Measurements from ENCODE around the gene CWC15.

DNA sequence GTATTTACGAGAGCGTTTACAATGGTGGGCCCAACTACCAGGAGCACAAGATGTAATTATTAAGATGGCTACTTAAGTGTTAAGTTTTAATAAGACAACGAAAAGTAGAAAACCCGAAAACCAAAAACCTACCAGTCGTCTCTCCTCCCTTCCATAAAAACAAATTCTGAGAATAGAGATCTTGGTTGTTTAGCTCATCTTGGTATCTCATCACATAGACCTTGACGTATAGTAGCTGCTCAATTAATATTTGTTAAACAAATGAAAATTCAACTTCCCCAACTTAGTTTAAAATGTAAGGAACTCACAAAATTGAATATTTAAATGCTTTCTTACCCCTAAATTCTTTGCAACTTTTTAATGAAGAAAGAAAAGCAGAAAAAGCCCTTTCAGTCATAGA, 822 bp upstream of the CWC15 start:
- TF ChIP-seq, protein P1, sequence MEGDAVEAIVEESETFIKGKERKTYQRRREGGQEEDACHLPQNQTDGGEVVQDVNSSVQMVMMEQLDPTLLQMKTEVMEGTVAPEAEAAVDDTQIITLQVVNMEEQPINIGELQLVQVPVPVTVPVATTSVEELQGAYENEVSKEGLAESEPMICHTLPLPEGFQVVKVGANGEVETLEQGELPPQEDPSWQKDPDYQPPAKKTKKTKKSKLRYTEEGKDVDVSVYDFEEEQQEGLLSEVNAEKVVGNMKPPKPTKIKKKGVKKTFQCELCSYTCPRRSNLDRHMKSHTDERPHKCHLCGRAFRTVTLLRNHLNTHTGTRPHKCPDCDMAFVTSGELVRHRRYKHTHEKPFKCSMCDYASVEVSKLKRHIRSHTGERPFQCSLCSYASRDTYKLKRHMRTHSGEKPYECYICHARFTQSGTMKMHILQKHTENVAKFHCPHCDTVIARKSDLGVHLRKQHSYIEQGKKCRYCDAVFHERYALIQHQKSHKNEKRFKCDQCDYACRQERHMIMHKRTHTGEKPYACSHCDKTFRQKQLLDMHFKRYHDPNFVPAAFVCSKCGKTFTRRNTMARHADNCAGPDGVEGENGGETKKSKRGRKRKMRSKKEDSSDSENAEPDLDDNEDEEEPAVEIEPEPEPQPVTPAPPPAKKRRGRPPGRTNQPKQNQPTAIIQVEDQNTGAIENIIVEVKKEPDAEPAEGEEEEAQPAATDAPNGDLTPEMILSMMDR (IDR thresholded peaks at IDR 0.05), result no peak
- TF ChIP-seq POLR2A (IDR thresholded peaks at IDR 0.05), result no peak

Data from gastroesophageal sphincter (tissue), 3 donors.